Measurements from ENCODE around the gene MPG.

- TF ChIP-seq POLR2A (IDR thresholded peaks at IDR 0.05; ENCODE audit: low read length): no peak
- no peak for TF ChIP-seq GATA1 (IDR thresholded peaks at IDR 0.05; ENCODE audit: low read depth, low read length)
Measured at GRCh38 chr16:106623-107324, 28.7 kb downstream of the MPG start.

Data from erythroblast (primary cell).